ENCODE measurements around the gene RBM38.

The RBM38 gene

DNA sequence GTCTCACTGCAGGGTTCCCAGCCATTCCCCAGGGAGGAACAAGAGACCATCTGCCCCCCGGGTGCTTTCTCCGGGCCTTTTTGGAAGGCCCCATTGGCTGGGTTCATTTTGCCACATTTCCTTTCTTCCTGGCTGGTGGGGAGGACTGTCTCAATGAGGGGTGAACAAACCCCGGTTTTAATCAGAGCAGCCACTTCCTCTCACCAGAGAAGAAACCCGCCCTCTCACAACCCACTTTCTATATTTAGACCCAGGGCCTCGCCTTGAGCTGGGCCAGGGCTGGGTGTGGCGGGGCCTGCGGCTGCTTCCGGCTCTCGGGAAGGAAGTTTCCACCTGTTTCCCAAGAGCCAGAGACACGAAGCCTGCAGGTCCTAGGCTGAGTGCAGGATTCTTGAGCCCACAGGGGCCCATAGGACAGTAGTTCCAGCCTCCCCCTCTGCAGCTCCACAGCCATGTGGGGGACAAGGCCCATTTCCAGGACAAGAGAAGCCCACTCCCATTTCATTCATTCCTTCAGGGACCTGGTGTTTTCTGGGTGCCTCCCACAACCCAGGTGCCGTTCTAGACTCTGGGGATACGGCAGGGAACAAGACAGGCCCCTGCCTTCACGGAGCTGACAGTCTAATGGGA, 41.8 kb downstream of the RBM38 start (continued):
- TF ChIP-seq, protein P1, sequence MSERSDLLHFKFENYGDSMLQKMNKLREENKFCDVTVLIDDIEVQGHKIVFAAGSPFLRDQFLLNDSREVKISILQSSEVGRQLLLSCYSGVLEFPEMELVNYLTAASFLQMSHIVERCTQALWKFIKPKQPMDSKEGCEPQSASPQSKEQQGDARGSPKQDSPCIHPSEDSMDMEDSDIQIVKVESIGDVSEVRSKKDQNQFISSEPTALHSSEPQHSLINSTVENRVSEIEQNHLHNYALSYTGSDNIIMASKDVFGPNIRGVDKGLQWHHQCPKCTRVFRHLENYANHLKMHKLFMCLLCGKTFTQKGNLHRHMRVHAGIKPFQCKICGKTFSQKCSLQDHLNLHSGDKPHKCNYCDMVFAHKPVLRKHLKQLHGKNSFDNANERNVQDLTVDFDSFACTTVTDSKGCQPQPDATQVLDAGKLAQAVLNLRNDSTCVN (tag by site-specific recombination; optimal IDR thresholded peaks at IDR 0.05), result no peak
- TF ChIP-seq ZNF701 (tag by site-specific recombination; IDR thresholded peaks at IDR 0.05), result no peak
- TF ChIP-seq, protein P2, sequence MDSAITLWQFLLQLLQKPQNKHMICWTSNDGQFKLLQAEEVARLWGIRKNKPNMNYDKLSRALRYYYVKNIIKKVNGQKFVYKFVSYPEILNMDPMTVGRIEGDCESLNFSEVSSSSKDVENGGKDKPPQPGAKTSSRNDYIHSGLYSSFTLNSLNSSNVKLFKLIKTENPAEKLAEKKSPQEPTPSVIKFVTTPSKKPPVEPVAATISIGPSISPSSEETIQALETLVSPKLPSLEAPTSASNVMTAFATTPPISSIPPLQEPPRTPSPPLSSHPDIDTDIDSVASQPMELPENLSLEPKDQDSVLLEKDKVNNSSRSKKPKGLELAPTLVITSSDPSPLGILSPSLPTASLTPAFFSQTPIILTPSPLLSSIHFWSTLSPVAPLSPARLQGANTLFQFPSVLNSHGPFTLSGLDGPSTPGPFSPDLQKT (IDR thresholded peaks at IDR 0.05; ENCODE audit: borderline replicate concordance, low read depth, low read length), result no peak

DNA sequence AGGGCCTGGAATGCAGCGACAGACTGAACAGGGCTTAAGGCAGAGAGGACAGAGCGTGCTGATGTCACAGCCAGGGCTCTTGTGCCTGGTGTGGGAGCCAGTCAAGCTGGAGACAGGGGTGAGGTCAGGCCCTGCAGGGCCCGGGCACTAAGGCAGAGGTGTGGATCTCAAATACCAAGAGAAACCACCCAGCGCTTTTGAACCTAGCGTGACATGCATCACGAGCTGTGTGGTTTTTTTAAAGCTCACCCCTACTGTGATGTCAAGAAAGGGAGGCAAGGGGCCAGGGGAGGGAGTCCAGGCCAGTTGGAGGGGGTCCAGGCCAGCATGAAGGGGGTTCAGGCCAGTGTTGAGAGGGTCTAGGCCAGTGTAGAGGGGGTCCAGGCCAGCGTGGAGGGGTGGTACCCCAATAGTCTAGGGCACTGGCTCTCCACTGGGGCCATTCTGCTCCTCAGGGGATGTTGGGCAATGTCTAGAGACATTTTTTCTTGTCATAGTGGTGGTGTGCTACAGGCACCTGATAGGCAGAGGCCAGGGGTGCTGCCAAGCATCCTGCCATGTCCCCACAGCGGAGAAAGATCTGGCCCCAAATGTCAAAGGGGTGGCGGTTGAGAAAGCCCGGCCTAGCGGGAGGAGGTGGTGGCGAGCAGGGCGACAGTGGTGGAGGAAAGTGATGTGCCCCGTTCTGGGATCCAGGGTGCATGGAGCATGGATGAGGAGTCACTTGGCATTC, 42.6 kb downstream of the RBM38 start:
- H3K27ac ChIP-seq (ENCODE audit: extremely low read depth, low read depth, low read length), result no peak overlapping the region
- POLR2A ChIA-PET, result no interaction called here
- H3K4me1 ChIP-seq (ENCODE audit: control insufficient read depth, insufficient read depth, low read length), result peaks cover 4% of the 10 kb centered on the region
- no peak overlapping the region for H3K4me3 ChIP-seq (ENCODE audit: low read depth, low read length)
- no peaks in the 10 kb centered on the region for H3K9me3 ChIP-seq (ENCODE audit: control insufficient read depth, insufficient read depth, low read depth, low read length)
- CTCF ChIA-PET, result interaction anchor here (0.7 to 1.2 kb wide), 3 partner anchors 9 to 66 kb away, joined by 4 read pairs; no protein-coding TSS in a partner anchor
- no peaks in the 10 kb centered on the region for H3K36me3 ChIP-seq (ENCODE audit: control insufficient read depth in 2 of 2, insufficient read depth in 1 of 2, low read length in 2 of 2)
- peak; percentile 23; the same call in 1 of the 2 replicates for TF ChIP-seq ZIC2 (tag by site-specific recombination; IDR thresholded peaks at IDR 0.05)
- TF ChIP-seq ZNF560 (tag by site-specific recombination; IDR thresholded peaks at IDR 0.05; ENCODE audit: borderline replicate concordance), result no peak
- 0 out of 2 replicates have a peak, but pooled peaks have one; percentile 57 for TF ChIP-seq ZNF223 (tag by site-specific recombination; IDR thresholded peaks at IDR 0.05)

DNA sequence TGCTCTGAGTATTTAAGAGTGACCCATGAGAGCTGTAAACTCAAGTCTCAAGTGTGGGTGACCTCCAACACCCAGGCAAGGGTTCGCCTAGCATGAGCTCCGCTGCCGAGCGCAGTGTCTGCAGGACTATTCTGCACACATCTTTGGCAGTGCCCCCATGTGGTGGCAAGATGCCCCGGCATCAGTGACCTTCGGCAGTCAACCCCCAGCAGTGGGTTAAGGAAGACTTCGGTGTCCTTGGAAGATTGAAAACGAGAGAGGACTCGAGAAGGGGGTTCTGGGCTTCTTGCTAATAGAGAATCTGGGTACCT, 43.1 kb downstream of the RBM38 start:
- no peak overlapping the region for H3K27ac ChIP-seq (ENCODE audit: extremely low read depth, low read depth, low read length)
- peaks cover 4% of the 10 kb centered on the region for H3K4me1 ChIP-seq (ENCODE audit: control insufficient read depth, insufficient read depth, low read length)
- POLR2A ChIA-PET, result no interaction called here

GRCh38 chr20:57435105-57435497, 43.9 kb downstream of the RBM38 start:
- Histone ChIP-seq H3K4me3 (ENCODE audit: low read depth, low read length) (no peak overlapping the region), H3K27ac (ENCODE audit: extremely low read depth, low read depth, low read length) (no peak overlapping the region), H3K9me3 (ENCODE audit: control insufficient read depth, insufficient read depth, low read depth, low read length) (no peaks in the 10 kb centered on the region), H3K36me3 (ENCODE audit: control insufficient read depth in 2 of 2, insufficient read depth in 1 of 2, low read length in 2 of 2) (no peaks in the 10 kb centered on the region), H3K4me1 (ENCODE audit: control insufficient read depth, insufficient read depth, low read length) (peaks cover 4% of the 10 kb centered on the region)
- ChIA-PET POLR2A (interaction anchor here (1.0 kb wide), 1 partner anchor 44 kb away, joined by 4 read pairs; the partner anchor contains the start of gene RBM38), CTCF (interaction anchor here (0.6 to 1.2 kb wide), 3 partner anchors 53 to 946 kb away, joined by 3 read pairs; no protein-coding TSS in a partner anchor)
- TF ChIP-seq ZNF530 (tag by site-specific recombination; IDR thresholded peaks at IDR 0.05; ENCODE audit: low read depth) (no peak), ZFP41 (tag by site-specific recombination; IDR thresholded peaks at IDR 0.05; ENCODE audit: borderline replicate concordance) (no peak)

More for the DNA sequence above, 43.1 kb downstream of the RBM38 start:
- H3K36me3 ChIP-seq (ENCODE audit: control insufficient read depth in 2 of 2, insufficient read depth in 1 of 2, low read length in 2 of 2), result no peaks in the 10 kb centered on the region
- TF ChIP-seq ZNF292 (tag by site-specific recombination; IDR thresholded peaks at IDR 0.05; ENCODE audit: borderline replicate concordance, low read depth), result no peak
- no peak overlapping the region for H3K4me3 ChIP-seq (ENCODE audit: low read depth, low read length)
- H3K9me3 ChIP-seq (ENCODE audit: control insufficient read depth, insufficient read depth, low read depth, low read length), result no peaks in the 10 kb centered on the region
- CTCF ChIA-PET, result interaction anchor here (1.2 kb wide), 2 partner anchors 9 to 55 kb away, joined by 3 to 4 read pairs; no protein-coding TSS in a partner anchor

- POLR2A ChIA-PET, result interaction anchor here (0.9 to 1.0 kb wide), 2 partner anchors 34 to 45 kb away, joined by 3 to 4 read pairs; partner anchors contain the start of gene RBM38
- CTCF ChIA-PET, result interaction anchor here (0.6 to 1.2 kb wide), 4 partner anchors 53 to 946 kb away, joined by 3 read pairs; no protein-coding TSS in a partner anchor
- no peak overlapping the region for H3K4me3 ChIP-seq (ENCODE audit: low read depth, low read length)
- TF ChIP-seq ZNF747 (tag by site-specific recombination; IDR thresholded peaks at IDR 0.05), result no peak
- 0 out of 2 replicates have a peak, but pooled peaks have one; percentile 30 for TF ChIP-seq KLF17 (tag by site-specific recombination; IDR thresholded peaks at IDR 0.05)
- TF ChIP-seq, protein P3, sequence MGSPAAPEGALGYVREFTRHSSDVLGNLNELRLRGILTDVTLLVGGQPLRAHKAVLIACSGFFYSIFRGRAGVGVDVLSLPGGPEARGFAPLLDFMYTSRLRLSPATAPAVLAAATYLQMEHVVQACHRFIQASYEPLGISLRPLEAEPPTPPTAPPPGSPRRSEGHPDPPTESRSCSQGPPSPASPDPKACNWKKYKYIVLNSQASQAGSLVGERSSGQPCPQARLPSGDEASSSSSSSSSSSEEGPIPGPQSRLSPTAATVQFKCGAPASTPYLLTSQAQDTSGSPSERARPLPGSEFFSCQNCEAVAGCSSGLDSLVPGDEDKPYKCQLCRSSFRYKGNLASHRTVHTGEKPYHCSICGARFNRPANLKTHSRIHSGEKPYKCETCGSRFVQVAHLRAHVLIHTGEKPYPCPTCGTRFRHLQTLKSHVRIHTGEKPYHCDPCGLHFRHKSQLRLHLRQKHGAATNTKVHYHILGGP (tag by site-specific recombination; IDR thresholded peaks at IDR 0.05), result no peak
- TF ChIP-seq GLIS1 (tag by site-specific recombination; IDR thresholded peaks at IDR 0.05), result peak; percentile 87
- no peak for TF ChIP-seq ZNF654 (tag by site-specific recombination; IDR thresholded peaks at IDR 0.05; ENCODE audit: low read depth)
- TF ChIP-seq ZNF433 (tag by site-specific recombination; IDR thresholded peaks at IDR 0.05; ENCODE audit: low read depth), result no peak
These were observed 44.5 kb downstream of the RBM38 start for GRCh38 chr20:57435498-57436222.

More at GRCh38 chr20:57435498-57436222, 44.5 kb downstream of the RBM38 start:
- Histone ChIP-seq H3K9me3 (ENCODE audit: control insufficient read depth, insufficient read depth, low read depth, low read length) (no peaks in the 10 kb centered on the region), H3K27ac (ENCODE audit: extremely low read depth, low read depth, low read length) (no peak overlapping the region), H3K36me3 (ENCODE audit: control insufficient read depth in 2 of 2, insufficient read depth in 1 of 2, low read length in 2 of 2) (no peaks in the 10 kb centered on the region), H3K4me1 (ENCODE audit: control insufficient read depth, insufficient read depth, low read length) (peaks cover 4% of the 10 kb centered on the region)
